HepG2 (cell line): ENCODE measurements around the gene ZSCAN4. TPM values are rescaled to one million over a fixed set of nuclear protein-coding genes. Genes with fewer than 3 reads are reported as not detected.

Experiments
- ATRX ChIP-seq: sonication (generic); formaldehyde crosslinking; IDR thresholded peaks from 2 replicates; pipeline ENCODE4 v1.4.0; 2020; ENCODE audit warnings: missing genetic modification reagents, borderline replicate concordance
- CBX1 ChIP-seq: IDR thresholded peaks from one replicate; pipeline ENCODE4 v1.6.1; 2016; ENCODE audit warnings: antibody characterized with exemption, low read depth
- CSRNP1 ChIP-seq: sonication (generic); formaldehyde crosslinking; IDR thresholded peaks from 2 replicates; pipeline ENCODE4 v1.8.1; 2023; ENCODE audit warnings: mild to moderate bottlenecking, missing genetic modification reagents
- CSRNP2 ChIP-seq: sonication (generic); formaldehyde crosslinking; conservative IDR thresholded peaks from 2 replicates; pipeline ENCODE4 v1.8.0; 2022; ENCODE audit warnings: low read depth, missing genetic modification reagents
- CTCF ChIP-seq: sonication (generic); formaldehyde crosslinking; IDR thresholded peaks from 2 replicates; pipeline ENCODE4 v1.5.0; 2020; ENCODE audit warnings: mild to moderate bottlenecking, missing genetic modification reagents, moderate library complexity
- GMEB1 ChIP-seq: sonication (generic); formaldehyde crosslinking; IDR thresholded peaks from 2 replicates; pipeline ENCODE4 v1.5.1; 2020; ENCODE audit warnings: missing genetic modification reagents, mild to moderate bottlenecking, borderline replicate concordance
- MED13 ChIP-seq: sonication (generic); formaldehyde crosslinking; IDR thresholded peaks from 2 replicates; pipeline ENCODE4 v1.5.0; 2020; ENCODE audit warnings: missing genetic modification reagents
- MTA1 ChIP-seq: sonication (generic); formaldehyde crosslinking; IDR thresholded peaks from 2 replicates; pipeline ENCODE4 v1.4.0; 2020; ENCODE audit warnings: missing genetic modification reagents, mild to moderate bottlenecking, borderline replicate concordance
- PATZ1 ChIP-seq: sonication (generic); formaldehyde crosslinking; IDR thresholded peaks from 2 replicates; pipeline ENCODE4 v1.4.0; 2020; ENCODE audit warnings: missing genetic modification reagents
- SIN3A ChIP-seq: IDR thresholded peaks from 2 replicates; pipeline ENCODE4 v1.6.1; 2011; ENCODE audit warnings: low read depth, mild to moderate bottlenecking, control low read depth, low read length, borderline replicate concordance
- TERF1 ChIP-seq: sonication (generic); formaldehyde crosslinking; IDR thresholded peaks from 2 replicates; pipeline ENCODE4 v1.8.0; 2022; ENCODE audit warnings: mild to moderate bottlenecking, missing genetic modification reagents, moderate library complexity
- TRIM22 ChIP-seq: fragments of 450-650 bp; IDR thresholded peaks from 2 replicates; pipeline ENCODE4 v1.6.1; 2017
- ZNF225 ChIP-seq: sonication (generic); formaldehyde crosslinking; IDR thresholded peaks from 2 replicates; pipeline ENCODE4 v1.4.0; 2020; ENCODE audit warnings: mild to moderate bottlenecking, missing genetic modification reagents
- ZNF576 ChIP-seq: sonication (generic); formaldehyde crosslinking; IDR thresholded peaks from 2 replicates; pipeline ENCODE4 v1.4.0; 2020; ENCODE audit warnings: mild to moderate bottlenecking, missing genetic modification reagents
- ZSCAN25 ChIP-seq: sonication (generic); formaldehyde crosslinking; IDR thresholded peaks from 2 replicates; pipeline ENCODE4 v1.8.0; 2022; ENCODE audit warnings: mild to moderate bottlenecking, missing genetic modification reagents
- polyA plus RNA-seq, 8 experiments: library from polyadenylated mRNA; depleted of rRNA in 3 of 8; stranded (reverse) in 7 of 8; unstranded in 1 of 8; fragments of >200 nt; fragmentation: Illumina TruSeq in 4 of 8; extraction: Trizol in 4 of 8; gene quantifications; 2 replicates each; pipeline versions ENCODE4 v1.2.1 to v1.2.3, GENCODE V29; 2011 to 2016; ENCODE audit warnings: low read depth in 4 of 8, missing spikeins in 1 of 8, mixed read lengths in 1 of 8; ENCODE audit not compliant: insufficient read depth in 1 of 8
- total RNA-seq, 5 experiments: library from RNA; depleted of rRNA; stranded (reverse); fragments of >200 nt; fragmentation: Illumina TruSeq; extraction: Trizol; gene quantifications; 2 replicates each; pipeline ENCODE4 v1.2.3, GENCODE V29; 2016; ENCODE audit warnings: low read depth in 1 of 5

ZSCAN4 gene
- total and polyA plus RNA-seq, 2 of the 13 experiments (the other 11 are each of a cell fraction or from before 2014, with no cell fraction given), result 0.60 to 0.73 TPM

- no peak for TF ChIP-seq CSRNP2 (CRISPR knock-in tag)
- peak; percentile 85; the same call in 1 of the 2 replicates for TF ChIP-seq CSRNP1 (CRISPR knock-in tag)
- TF ChIP-seq ATRX (CRISPR knock-in tag), result no peak
- TF ChIP-seq TERF1, result no peak
- no peak for TF ChIP-seq MED13 (CRISPR knock-in tag)
- TF ChIP-seq CTCF (CRISPR knock-in tag), result peak; percentile 43
- TF ChIP-seq PATZ1 (CRISPR knock-in tag), result 0 out of 2 replicates have a peak, but pooled peaks have one; percentile 14
- no peak for TF ChIP-seq ZSCAN25 (CRISPR knock-in tag)
- no peak for TF ChIP-seq MTA1 (CRISPR knock-in tag)
- no peak for TF ChIP-seq TRIM22
- TF ChIP-seq GMEB1 (CRISPR knock-in tag), result no peak
- TF ChIP-seq ZNF225 (CRISPR knock-in tag), result no peak
- TF ChIP-seq SIN3A, result no peak; the same call in 1 of the 2 replicates
- TF ChIP-seq ZNF576, result no peak
- TF ChIP-seq CBX1, result no peak
Measured at GRCh38 chr19:57664269-57665127, 4.2 kb upstream of the ZSCAN4 start (continued).
